ENCODE data around the gene MT1X.
"Not testable (repeated sequence)": the region's sequence is repeated elsewhere in the genome, so short reads cannot be mapped to it uniquely, and the experiment has no call there.

MT1X gene

GRCh38 chr16:56715126-56715525 is 32.9 kb downstream of the MT1X start:
- Mint-ChIP-seq H3K4me1 (no peaks in the 10 kb centered on the region), H3K27me3 (ENCODE audit: low read depth, poor library complexity) (peaks cover 44% of the 10 kb centered on the region), H3K9me3 (peaks cover 5% of the 10 kb centered on the region), H3K4me3 (no peak overlapping the region), H3K27ac (no peak overlapping the region), H3K36me3 (ENCODE audit: low read depth) (no peaks in the 10 kb centered on the region)
- DNase-seq: no peak
- no peak for TF ChIP-seq CTCF (IDR thresholded peaks at IDR 0.05)

- DNase-seq: no peak
- Mint-ChIP-seq H3K27me3 (ENCODE audit: low read depth, poor library complexity) (peaks cover 39% of the 10 kb centered on the region), H3K4me1 (no peaks in the 10 kb centered on the region), H3K36me3 (ENCODE audit: low read depth) (no peaks in the 10 kb centered on the region), H3K4me3 (no peak overlapping the region), H3K9me3 (peaks cover 5% of the 10 kb centered on the region), H3K27ac (no peak overlapping the region)
- TF ChIP-seq CTCF (IDR thresholded peaks at IDR 0.05): no peak
Observed at GRCh38 chr16:56716761-56717160, 34.5 kb downstream of the MT1X start.

- H3K9me3 Mint-ChIP-seq: peaks cover 10% of the 10 kb centered on the region
- H3K4me3 Mint-ChIP-seq; H3K4me1 Mint-ChIP-seq; H3K36me3 Mint-ChIP-seq (ENCODE audit: low read depth); H3K27ac Mint-ChIP-seq; DNase-seq: not testable (repeated sequence)
- peaks cover 41% of the 10 kb centered on the region for H3K27me3 Mint-ChIP-seq (ENCODE audit: low read depth, poor library complexity)
Observed at GRCh38 chr16:56717532-56717931, 35.3 kb downstream of the MT1X start.

- H3K9me3 Mint-ChIP-seq: peaks cover 15% of the 10 kb centered on the region
- peaks cover 17% of the 10 kb centered on the region for H3K4me1 Mint-ChIP-seq
- no peak for DNase-seq
- no peak overlapping the region for H3K4me3 Mint-ChIP-seq
- H3K27ac Mint-ChIP-seq: no peak overlapping the region
- H3K36me3 Mint-ChIP-seq (ENCODE audit: low read depth): no peaks in the 10 kb centered on the region
- H3K27me3 Mint-ChIP-seq (ENCODE audit: low read depth, poor library complexity): peaks cover 37% of the 10 kb centered on the region
- no peak for TF ChIP-seq CTCF (IDR thresholded peaks at IDR 0.05)
Observed at GRCh38 chr16:56722200-56722842, 40.1 kb downstream of the MT1X start.

GRCh38 chr16:56724191-56724590 is 41.9 kb downstream of the MT1X start:
- H3K4me3 Mint-ChIP-seq: no peak overlapping the region
- H3K9me3 Mint-ChIP-seq: peaks cover 15% of the 10 kb centered on the region
- H3K36me3 Mint-ChIP-seq (ENCODE audit: low read depth): no peaks in the 10 kb centered on the region
- H3K27ac Mint-ChIP-seq: peak overlapping the region; percentile 62
- peaks cover 33% of the 10 kb centered on the region for H3K27me3 Mint-ChIP-seq (ENCODE audit: low read depth, poor library complexity)
- TF ChIP-seq CTCF (IDR thresholded peaks at IDR 0.05): no peak
- peaks cover 23% of the 10 kb centered on the region for H3K4me1 Mint-ChIP-seq
- no peak for DNase-seq

- no peak overlapping the region for H3K4me3 Mint-ChIP-seq
- H3K4me1 Mint-ChIP-seq: peaks cover 29% of the 10 kb centered on the region
- H3K36me3 Mint-ChIP-seq (ENCODE audit: low read depth): no peaks in the 10 kb centered on the region
- peaks cover 15% of the 10 kb centered on the region for H3K9me3 Mint-ChIP-seq
- peaks cover 21% of the 10 kb centered on the region for H3K27me3 Mint-ChIP-seq (ENCODE audit: low read depth, poor library complexity)
- TF ChIP-seq CTCF (IDR thresholded peaks at IDR 0.05): no peak
- no peak for DNase-seq
- no peak overlapping the region for H3K27ac Mint-ChIP-seq
Observed at GRCh38 chr16:56726283-56726682, 44.0 kb downstream of the MT1X start.

Data from nephron progenitor cell (in vitro differentiated cells).